HCT116 (cell line): ENCODE data around the gene ZNF226.

Experiments used
- POLR2A ChIP-seq: IDR thresholded peaks from 2 replicates; pipeline ENCODE4 v1.7.0; 2011; ENCODE audit warnings: borderline replicate concordance; ENCODE audit not compliant: insufficient read depth, insufficient read length; ENCODE audit errors: extremely low read depth
- SP1 ChIP-seq: IDR thresholded peaks from 2 replicates; pipeline ENCODE4 v1.6.1; 2012; ENCODE audit warnings: low read depth
- SRF ChIP-seq: IDR thresholded peaks from 2 replicates; pipeline ENCODE4 v1.6.1; 2012; ENCODE audit warnings: low read depth
- TCF7L2 ChIP-seq: IDR thresholded peaks from 2 replicates; pipeline ENCODE4 v1.7.0; 2011; ENCODE audit warnings: borderline replicate concordance, inconsistent platforms; ENCODE audit not compliant: insufficient read depth, insufficient read length; ENCODE audit errors: extremely low read depth
- YY1 ChIP-seq: IDR thresholded peaks from 2 replicates; pipeline ENCODE4 v1.6.1; 2011; ENCODE audit warnings: low read length, low read depth, moderate library complexity, mild to moderate bottlenecking; ENCODE audit not compliant: insufficient replicate concordance; ENCODE audit errors: extremely low read depth
- TF ChIP-seq, protein P1 (sequence below): IDR thresholded peaks from 2 replicates; pipeline ENCODE4 v1.6.1; 2011; ENCODE audit warnings: mild to moderate bottlenecking, low read length, moderate library complexity; ENCODE audit not compliant: insufficient replicate concordance; ENCODE audit errors: extremely low read depth
- TF ChIP-seq, protein P2 (sequence below), 3 experiments: fragments of 200-600 bp in 1 of 3; sonication (generic) in 1 of 3; IDR thresholded peaks in 2 of 3; conservative IDR thresholded peaks in 1 of 3; 2 replicates each; pipeline ENCODE4 v1.5.1; 2012 to 2017; ENCODE audit warnings: low read depth in 2 of 3, low read length in 2 of 3, antibody characterized with exemption in 1 of 3, borderline replicate concordance in 1 of 3, control low read depth in 1 of 3, mild to moderate bottlenecking in 1 of 3, mixed read lengths in 1 of 3, mixed run types in 1 of 3, moderate library complexity in 1 of 3; ENCODE audit not compliant: insufficient read depth in 1 of 3

- TF ChIP-seq POLR2A (no peak), TCF7L2 (no peak), YY1 (no peak), SRF (no peak), SP1 (no peak)
- TF ChIP-seq, protein P1, sequence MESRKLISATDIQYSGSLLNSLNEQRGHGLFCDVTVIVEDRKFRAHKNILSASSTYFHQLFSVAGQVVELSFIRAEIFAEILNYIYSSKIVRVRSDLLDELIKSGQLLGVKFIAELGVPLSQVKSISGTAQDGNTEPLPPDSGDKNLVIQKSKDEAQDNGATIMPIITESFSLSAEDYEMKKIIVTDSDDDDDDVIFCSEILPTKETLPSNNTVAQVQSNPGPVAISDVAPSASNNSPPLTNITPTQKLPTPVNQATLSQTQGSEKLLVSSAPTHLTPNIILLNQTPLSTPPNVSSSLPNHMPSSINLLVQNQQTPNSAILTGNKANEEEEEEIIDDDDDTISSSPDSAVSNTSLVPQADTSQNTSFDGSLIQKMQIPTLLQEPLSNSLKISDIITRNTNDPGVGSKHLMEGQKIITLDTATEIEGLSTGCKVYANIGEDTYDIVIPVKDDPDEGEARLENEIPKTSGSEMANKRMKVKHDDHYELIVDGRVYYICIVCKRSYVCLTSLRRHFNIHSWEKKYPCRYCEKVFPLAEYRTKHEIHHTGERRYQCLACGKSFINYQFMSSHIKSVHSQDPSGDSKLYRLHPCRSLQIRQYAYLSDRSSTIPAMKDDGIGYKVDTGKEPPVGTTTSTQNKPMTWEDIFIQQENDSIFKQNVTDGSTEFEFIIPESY, result no peak
- TF ChIP-seq, protein P2, sequence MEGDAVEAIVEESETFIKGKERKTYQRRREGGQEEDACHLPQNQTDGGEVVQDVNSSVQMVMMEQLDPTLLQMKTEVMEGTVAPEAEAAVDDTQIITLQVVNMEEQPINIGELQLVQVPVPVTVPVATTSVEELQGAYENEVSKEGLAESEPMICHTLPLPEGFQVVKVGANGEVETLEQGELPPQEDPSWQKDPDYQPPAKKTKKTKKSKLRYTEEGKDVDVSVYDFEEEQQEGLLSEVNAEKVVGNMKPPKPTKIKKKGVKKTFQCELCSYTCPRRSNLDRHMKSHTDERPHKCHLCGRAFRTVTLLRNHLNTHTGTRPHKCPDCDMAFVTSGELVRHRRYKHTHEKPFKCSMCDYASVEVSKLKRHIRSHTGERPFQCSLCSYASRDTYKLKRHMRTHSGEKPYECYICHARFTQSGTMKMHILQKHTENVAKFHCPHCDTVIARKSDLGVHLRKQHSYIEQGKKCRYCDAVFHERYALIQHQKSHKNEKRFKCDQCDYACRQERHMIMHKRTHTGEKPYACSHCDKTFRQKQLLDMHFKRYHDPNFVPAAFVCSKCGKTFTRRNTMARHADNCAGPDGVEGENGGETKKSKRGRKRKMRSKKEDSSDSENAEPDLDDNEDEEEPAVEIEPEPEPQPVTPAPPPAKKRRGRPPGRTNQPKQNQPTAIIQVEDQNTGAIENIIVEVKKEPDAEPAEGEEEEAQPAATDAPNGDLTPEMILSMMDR (IDR thresholded peaks at IDR 0.05 in 2 of 3, conservative IDR thresholded peaks at IDR 0.05 in 1 of 3; ENCODE audit: borderline replicate concordance in 1 of 3, insufficient read depth in 1 of 3, low read depth in 2 of 3, low read length in 2 of 3), result no peak
These were observed 23.5 kb upstream of the ZNF226 start, which contains the start of gene ZNF234 for GRCh38 chr19:44141191-44142058.
